Tibial nerve (tissue), 4 donors: ENCODE results near the gene HLA-DRB1.

ENCODE experiments used
- EP300 ChIP-seq, 2 donors: sonication (generic); formaldehyde crosslinking; IDR thresholded peaks; one replicate each; pipeline ENCODE4 v1.6.1; 2017; ENCODE audit warnings: antibody characterized with exemption in 2 of 2, mild to moderate bottlenecking in 1 of 2
- POLR2A ChIP-seq, 2 donors: fragments of 450-650 bp; IDR thresholded peaks; one replicate each; pipeline ENCODE4 v1.6.1; 2017; ENCODE audit warnings: antibody characterized with exemption in 2 of 2, mild to moderate bottlenecking in 2 of 2, moderate library complexity in 2 of 2
- TF ChIP-seq, protein P1 (sequence below), 5 experiments: fragments of 200-600 bp in 3 of 5; fragments of 450-650 bp in 2 of 5; sonication (generic) in 3 of 5; IDR thresholded peaks; one replicate each; pipeline ENCODE4 v1.5.1; 2016 to 2019; ENCODE audit warnings: antibody characterized with exemption in 5 of 5, mild to moderate bottlenecking in 3 of 5, moderate library complexity in 2 of 5

DNA sequence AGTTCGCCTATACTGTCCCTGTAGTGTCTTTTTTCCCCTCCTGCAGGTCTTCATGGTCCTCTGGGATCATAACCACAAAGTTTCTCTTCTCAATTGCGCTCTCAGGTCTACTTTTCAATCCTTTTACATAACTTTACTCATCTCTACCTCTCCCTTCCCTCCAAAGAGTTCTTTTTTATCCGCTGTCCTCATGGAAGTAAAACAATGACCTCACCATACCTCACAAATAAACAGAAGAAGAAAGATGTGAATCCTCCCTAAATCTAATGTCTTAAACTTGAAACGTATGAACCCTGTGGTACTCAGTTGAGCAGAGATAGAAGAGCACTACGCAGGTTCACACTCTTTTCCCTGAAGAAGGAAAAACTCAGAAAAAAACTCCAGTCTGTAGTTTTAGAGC is 35.5 kb upstream of the HLA-DRB1 start:
- TF ChIP-seq, protein P1, sequence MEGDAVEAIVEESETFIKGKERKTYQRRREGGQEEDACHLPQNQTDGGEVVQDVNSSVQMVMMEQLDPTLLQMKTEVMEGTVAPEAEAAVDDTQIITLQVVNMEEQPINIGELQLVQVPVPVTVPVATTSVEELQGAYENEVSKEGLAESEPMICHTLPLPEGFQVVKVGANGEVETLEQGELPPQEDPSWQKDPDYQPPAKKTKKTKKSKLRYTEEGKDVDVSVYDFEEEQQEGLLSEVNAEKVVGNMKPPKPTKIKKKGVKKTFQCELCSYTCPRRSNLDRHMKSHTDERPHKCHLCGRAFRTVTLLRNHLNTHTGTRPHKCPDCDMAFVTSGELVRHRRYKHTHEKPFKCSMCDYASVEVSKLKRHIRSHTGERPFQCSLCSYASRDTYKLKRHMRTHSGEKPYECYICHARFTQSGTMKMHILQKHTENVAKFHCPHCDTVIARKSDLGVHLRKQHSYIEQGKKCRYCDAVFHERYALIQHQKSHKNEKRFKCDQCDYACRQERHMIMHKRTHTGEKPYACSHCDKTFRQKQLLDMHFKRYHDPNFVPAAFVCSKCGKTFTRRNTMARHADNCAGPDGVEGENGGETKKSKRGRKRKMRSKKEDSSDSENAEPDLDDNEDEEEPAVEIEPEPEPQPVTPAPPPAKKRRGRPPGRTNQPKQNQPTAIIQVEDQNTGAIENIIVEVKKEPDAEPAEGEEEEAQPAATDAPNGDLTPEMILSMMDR (IDR thresholded peaks at IDR 0.05) = no peak
- no peak for TF ChIP-seq POLR2A (IDR thresholded peaks at IDR 0.05)
- TF ChIP-seq EP300 (IDR thresholded peaks at IDR 0.05) = no peak
